ENCODE measurements around the gene DIMT1. TPM values are rescaled to one million over a fixed set of nuclear protein-coding genes. Genes with fewer than 3 reads are reported as not detected.

DIMT1 gene
- total RNA-seq, 4 donors from 2014 or later: 6.0 to 13.1 (median 8.7) TPM

GRCh38 chr5:62418462-62419076, 14.9 kb upstream of the DIMT1 start:
- WGBS, 2 donors (ENCODE audit: low coverage in 1 of 2): 82 to 92% methylated on average over 4 of the region's 4 CpGs
- no peak overlapping the region for H3K4me3 ChIP-seq
- H3K27ac ChIP-seq: no peak overlapping the region
- H3K36me3 ChIP-seq: no peaks in the 10 kb centered on the region
- no peaks in the 10 kb centered on the region for H3K27me3 ChIP-seq
- H3K4me1 ChIP-seq: peaks cover 3 to 5% (median 4%) of the 10 kb centered on the region in 4 donors
- DNase-seq: no peak
- H3K9me3 ChIP-seq: no peaks in the 10 kb centered on the region
- intact Hi-C loops (cut with DNase I; ENCODE audit: low total_unique reads) (no loop called here), in situ Hi-C loops (cut with MboI; ENCODE audit: low pct_ligation_motif_present in 1 of 4, low pct_unique_long_range_greater_than_20kb in 1 of 4, low sequenced_read_pairs in 3 of 4) (no loop called here)
- TF ChIP-seq POLR2A (IDR thresholded peaks at IDR 0.05) (no peak), CTCF (IDR thresholded peaks at IDR 0.05) (no peak), POLR2AphosphoS5 (IDR thresholded peaks at IDR 0.05) (no peak), EP300 (IDR thresholded peaks at IDR 0.05; ENCODE audit: low read depth) (no peak)

- no peaks in the 10 kb centered on the region for H3K9me3 ChIP-seq
- in situ Hi-C loops (cut with MboI; ENCODE audit: low pct_ligation_motif_present in 1 of 4, low pct_unique_long_range_greater_than_20kb in 1 of 4, low sequenced_read_pairs in 3 of 4): no loop called here
- H3K4me1 ChIP-seq: peaks cover 9 to 18% (median 12%) of the 10 kb centered on the region in 4 donors
- H3K27ac ChIP-seq: no peak overlapping the region
- 54 to 57% methylated on average over 1 to 3 of the region's 3 CpGs for WGBS, 2 donors (ENCODE audit: low coverage in 1 of 2)
- intact Hi-C loops (cut with DNase I; ENCODE audit: low total_unique reads): no loop called here
- TF ChIP-seq POLR2AphosphoS5 (IDR thresholded peaks at IDR 0.05) (no peak), EP300 (IDR thresholded peaks at IDR 0.05; ENCODE audit: low read depth) (no peak), POLR2A (IDR thresholded peaks at IDR 0.05) (no peak), CTCF (IDR thresholded peaks at IDR 0.05) (no peak)
- H3K4me3 ChIP-seq: peak overlapping the region in 3 of 4 donors; percentile 85 to 93 (median 87)
- no peaks in the 10 kb centered on the region for H3K27me3 ChIP-seq
- no peaks in the 10 kb centered on the region for H3K36me3 ChIP-seq
- no peak for DNase-seq
These were observed 10.0 kb upstream of the DIMT1 start for GRCh38 chr5:62413711-62414110.

- Histone ChIP-seq H3K9me3 (no peaks in the 10 kb centered on the region), H3K4me3 (peak within 1 kb of the TSS; percentile 61 to 93 (median 86)), H3K27ac (peak within 1 kb of the TSS; percentile 69 to 90 (median 79)), H3K27me3 (no peaks in the 10 kb centered on the region), H3K36me3 (no peaks in the 10 kb centered on the region), H3K4me1 (peaks cover 9 to 18% (median 12%) of the 10 kb centered on the region in 4 donors)
- in situ Hi-C loops (cut with MboI; ENCODE audit: low pct_ligation_motif_present in 1 of 4, low pct_unique_long_range_greater_than_20kb in 1 of 4, low sequenced_read_pairs in 3 of 4): no loop called here
- peak; percentile 99 for DNase-seq
- intact Hi-C loops (cut with DNase I; ENCODE audit: low total_unique reads): no loop called here
- TF ChIP-seq EP300 (IDR thresholded peaks at IDR 0.05; ENCODE audit: low read depth): no peak
- peak; percentile 78 for TF ChIP-seq POLR2A (IDR thresholded peaks at IDR 0.05)
- TF ChIP-seq POLR2AphosphoS5 (IDR thresholded peaks at IDR 0.05): peak; percentile 93
- 0 to 2% methylated on average over 8 to 64 of the region's 66 CpGs for WGBS, 2 donors (ENCODE audit: low coverage in 1 of 2)
These were observed 9.0 kb upstream of the DIMT1 start, which contains the start of gene IPO11 for GRCh38 chr5:62412549-62413329. TSS of gene IPO11 (plus strand) at chr5:62412763. CDS start at chr5:62437280, 24,517 bp downstream.

- no peak overlapping the region for H3K27ac ChIP-seq
- H3K9me3 ChIP-seq: no peaks in the 10 kb centered on the region
- no peaks in the 10 kb centered on the region for H3K4me1 ChIP-seq
- no peak for DNase-seq
- H3K27me3 ChIP-seq: no peaks in the 10 kb centered on the region
- peaks cover 0 to 57% (median 11%) of the 10 kb centered on the region in 4 donors for H3K36me3 ChIP-seq
- TF ChIP-seq POLR2A (IDR thresholded peaks at IDR 0.05) (no peak), EP300 (IDR thresholded peaks at IDR 0.05; ENCODE audit: low read depth) (no peak)
- in situ Hi-C loops (cut with MboI; ENCODE audit: low pct_ligation_motif_present in 1 of 4, low pct_unique_long_range_greater_than_20kb in 1 of 4, low sequenced_read_pairs in 3 of 4): no loop called here
- intact Hi-C loops (cut with DNase I; ENCODE audit: low total_unique reads): no loop called here
- 92 to 100% methylated on average over 1 to 5 of the region's 5 CpGs for WGBS, 2 donors (ENCODE audit: low coverage in 1 of 2)
- no peak overlapping the region for H3K4me3 ChIP-seq
These were observed 8.3 kb downstream of the DIMT1 start for GRCh38 chr5:62395210-62395950.

GRCh38 chr5:62386824-62387223, 16.9 kb downstream of the DIMT1 start:
- Histone ChIP-seq H3K27ac (no peak overlapping the region), H3K9me3 (no peaks in the 10 kb centered on the region), H3K36me3 (peaks cover 0 to 49% (median 5%) of the 10 kb centered on the region in 4 donors)

More at GRCh38 chr5:62386824-62387223, 16.9 kb downstream of the DIMT1 start:
- TF ChIP-seq POLR2AphosphoS5 (IDR thresholded peaks at IDR 0.05) (no peak), CTCF (IDR thresholded peaks at IDR 0.05) (no peak), EP300 (IDR thresholded peaks at IDR 0.05; ENCODE audit: low read depth) (no peak), POLR2A (IDR thresholded peaks at IDR 0.05) (no peak)
- H3K27me3 ChIP-seq: no peaks in the 10 kb centered on the region
- no peak for DNase-seq
- intact Hi-C loops (cut with DNase I; ENCODE audit: low total_unique reads) (no loop called here), in situ Hi-C loops (cut with MboI; ENCODE audit: low pct_ligation_motif_present in 1 of 4, low pct_unique_long_range_greater_than_20kb in 1 of 4, low sequenced_read_pairs in 3 of 4) (no loop called here)
- no peak overlapping the region for H3K4me3 ChIP-seq
- H3K4me1 ChIP-seq: no peaks in the 10 kb centered on the region
